Vagina (tissue), 2 donors: ENCODE results near the gene SPOP.

Experiments
- CTCF ChIP-seq, 3 experiments: fragments of 450-650 bp in 2 of 3; fragments of 200-600 bp in 1 of 3; sonication (generic) in 1 of 3; IDR thresholded peaks; one replicate each; pipeline ENCODE4 v1.5.1; 2017 to 2019; ENCODE audit warnings: antibody characterized with exemption in 3 of 3, mild to moderate bottlenecking in 2 of 3, moderate library complexity in 2 of 3
- POLR2A ChIP-seq, 2 donors: fragments of 450-650 bp; IDR thresholded peaks; one replicate each; pipeline ENCODE4 v1.6.1; 2017; ENCODE audit warnings: antibody characterized with exemption in 2 of 2, mild to moderate bottlenecking in 2 of 2, moderate library complexity in 2 of 2
- POLR2AphosphoS5 ChIP-seq, 2 donors: sonication (generic); formaldehyde crosslinking; IDR thresholded peaks; one replicate each; pipeline ENCODE4 v1.9.0; 2017; ENCODE audit warnings: antibody characterized with exemption in 2 of 2, mild to moderate bottlenecking in 2 of 2, low read depth in 1 of 2; ENCODE audit not compliant: insufficient read depth in 1 of 2

DNA sequence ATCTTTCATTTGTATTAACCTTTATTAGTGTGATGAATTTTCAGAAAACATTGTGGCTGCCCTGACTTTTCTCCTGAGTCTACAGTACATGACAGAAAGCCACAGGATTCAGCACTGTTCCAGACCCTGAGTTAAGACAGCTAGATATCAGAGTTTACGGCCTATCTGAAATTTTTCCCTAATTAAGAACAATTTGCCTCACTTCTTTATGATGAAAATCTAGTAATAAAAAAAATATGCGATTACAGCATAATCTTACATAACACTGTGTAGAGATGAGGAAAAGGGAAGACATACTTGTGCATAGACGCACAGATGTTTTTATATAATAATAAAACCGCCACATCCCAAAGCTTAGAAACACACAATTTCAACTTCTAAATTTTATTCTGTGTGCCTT lies 7.3 kb downstream of the SPOP start:
- TF ChIP-seq CTCF (IDR thresholded peaks at IDR 0.05) = no peak
- no peak for TF ChIP-seq POLR2A (IDR thresholded peaks at IDR 0.05)
- no peak for TF ChIP-seq POLR2AphosphoS5 (IDR thresholded peaks at IDR 0.05; ENCODE audit: insufficient read depth in 1 of 2, low read depth in 1 of 2)
